Measurements from ENCODE around the gene TMPRSS6. TPM values are rescaled to one million over a fixed set of nuclear protein-coding genes. Genes with fewer than 3 reads are reported as not detected.
"Not testable (repeated sequence)": the region's sequence is repeated elsewhere in the genome, so short reads cannot be mapped to it uniquely, and the experiment has no call there.

The TMPRSS6 gene
- total RNA-seq, 2 donors from 2014 or later: 1.8 to 1.9 TPM

GRCh38 chr22:37083914-37084313 is 25.6 kb downstream of the TMPRSS6 start:
- Mint-ChIP-seq H3K4me1 (ENCODE audit: low read depth in 2 of 2) (peaks cover 45 to 48% of the 10 kb centered on the region in 2 donors), H3K27me3 (no peaks in the 10 kb centered on the region)

GRCh38 chr22:37082251-37082873 is 27.2 kb downstream of the TMPRSS6 start:
- DNase-seq (ENCODE audit: low spot score) (no peak), ATAC-seq (no peak)
- Mint-ChIP-seq H3K36me3 (no peaks in the 10 kb centered on the region), H3K4me1 (ENCODE audit: low read depth in 2 of 2) (peaks cover 50 to 51% of the 10 kb centered on the region in 2 donors), H3K27ac (peak overlapping the region; percentile 98 to 100), H3K9me3 (no peaks in the 10 kb centered on the region), H3K4me3 (peak overlapping the region; percentile 41), H3K27me3 (no peaks in the 10 kb centered on the region)

More at GRCh38 chr22:37083914-37084313, 25.6 kb downstream of the TMPRSS6 start:
- Mint-ChIP-seq H3K9me3 (no peaks in the 10 kb centered on the region), H3K36me3 (no peaks in the 10 kb centered on the region), H3K4me3 (no peak overlapping the region), H3K27ac (peak overlapping the region; percentile 98 to 100)
- no peak for DNase-seq (ENCODE audit: low spot score)
- ATAC-seq: no peak

DNA sequence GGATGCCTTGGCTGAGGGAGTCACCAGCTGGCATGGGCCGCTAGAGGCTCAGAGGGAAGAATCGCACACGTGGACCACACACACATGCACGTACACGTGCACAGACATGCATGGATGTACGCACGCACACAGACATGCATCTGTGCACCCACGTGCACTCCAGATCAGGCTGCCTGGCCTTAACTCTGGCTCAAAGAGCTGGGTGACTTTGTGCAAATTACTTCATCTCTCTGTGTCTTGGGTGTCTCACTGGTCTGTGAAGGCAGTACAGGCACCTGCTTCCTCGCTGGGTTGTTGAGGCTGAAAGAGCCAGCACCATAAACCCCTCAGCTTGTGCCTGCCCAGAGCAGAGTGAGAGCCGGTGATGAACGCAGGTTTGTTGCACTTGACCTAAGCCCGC is 28.7 kb downstream of the TMPRSS6 start:
- H3K36me3 Mint-ChIP-seq: no peaks in the 10 kb centered on the region
- H3K4me3 Mint-ChIP-seq: peak overlapping the region; percentile 90
- DNase-seq (ENCODE audit: low spot score) (no peak), ATAC-seq (no peak)
- H3K9me3 Mint-ChIP-seq: no peaks in the 10 kb centered on the region
- H3K4me1 Mint-ChIP-seq (ENCODE audit: low read depth in 2 of 2): peaks cover 51 to 55% of the 10 kb centered on the region in 2 donors
- peaks cover 0 to 3% of the 10 kb centered on the region in 2 donors for H3K27me3 Mint-ChIP-seq
- peak overlapping the region; percentile 98 to 100 for H3K27ac Mint-ChIP-seq

DNA sequence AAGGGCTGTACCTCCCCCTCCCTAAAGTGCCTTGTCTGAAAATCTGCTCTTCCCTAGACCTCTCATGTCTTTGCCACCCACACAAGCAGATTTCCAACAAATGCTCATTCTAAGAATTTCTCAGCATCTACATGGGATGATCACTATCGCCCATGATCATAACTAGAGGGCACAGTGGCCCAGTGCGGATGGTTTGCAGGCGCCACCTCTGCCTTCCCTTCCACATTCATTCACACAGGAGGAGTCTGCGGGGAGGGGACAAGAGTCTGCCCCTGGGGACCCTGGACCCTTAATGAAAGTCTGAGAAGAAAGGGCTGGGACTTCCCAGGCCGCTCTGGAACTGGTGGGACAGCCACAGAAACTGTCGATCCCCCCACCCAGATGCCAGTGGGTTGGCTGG is 29.1 kb downstream of the TMPRSS6 start:
- Mint-ChIP-seq H3K4me3 (peak overlapping the region; percentile 90), H3K27ac (peak overlapping the region; percentile 98 to 100), H3K4me1 (ENCODE audit: low read depth in 2 of 2) (peaks cover 54 to 59% of the 10 kb centered on the region in 2 donors), H3K36me3 (no peaks in the 10 kb centered on the region), H3K27me3 (peaks cover 0 to 7% of the 10 kb centered on the region in 2 donors), H3K9me3 (no peaks in the 10 kb centered on the region)
- ATAC-seq (no peak), DNase-seq (ENCODE audit: low spot score) (no peak)

DNA sequence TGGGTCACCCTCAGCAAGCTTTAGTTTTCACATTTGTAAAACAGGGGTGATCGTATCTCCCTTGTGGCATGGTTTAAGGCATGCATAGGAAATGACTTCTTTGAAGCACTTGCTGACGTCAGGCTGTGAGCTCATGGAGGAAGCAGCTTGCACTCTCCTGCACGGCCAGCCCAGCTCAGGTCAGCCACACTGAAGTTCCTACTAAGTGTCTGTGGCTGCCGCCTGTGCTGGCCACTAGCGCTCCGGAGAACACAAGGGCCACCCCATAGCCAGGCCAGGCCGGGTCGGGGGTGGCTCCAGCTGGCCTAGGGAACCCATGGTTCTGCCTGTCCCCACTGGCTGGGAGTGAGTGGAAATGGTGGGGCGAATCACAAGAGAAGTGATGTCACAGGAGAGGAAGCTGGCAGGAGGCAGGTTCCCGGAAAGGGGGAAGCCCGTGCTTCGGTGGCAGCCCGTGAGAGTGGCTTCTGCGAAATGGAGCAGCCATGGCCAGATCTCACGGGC is 29.8 kb downstream of the TMPRSS6 start:
- no peaks in the 10 kb centered on the region for H3K9me3 Mint-ChIP-seq
- DNase-seq (ENCODE audit: low spot score) (peak; percentile 90), ATAC-seq (peak; percentile 88 to 90)
- peak overlapping the region; percentile 90 for H3K4me3 Mint-ChIP-seq
- peaks cover 54 to 59% of the 10 kb centered on the region in 2 donors for H3K4me1 Mint-ChIP-seq (ENCODE audit: low read depth in 2 of 2)
- peaks cover 0 to 8% of the 10 kb centered on the region in 2 donors for H3K27me3 Mint-ChIP-seq
- H3K36me3 Mint-ChIP-seq: no peaks in the 10 kb centered on the region
- peak overlapping the region; percentile 98 to 100 for H3K27ac Mint-ChIP-seq

GRCh38 chr22:37079158-37079557 is 30.4 kb downstream of the TMPRSS6 start:
- peak overlapping the region; percentile 90 for H3K4me3 Mint-ChIP-seq
- H3K27ac Mint-ChIP-seq: peak overlapping the region; percentile 98 to 100
- H3K27me3 Mint-ChIP-seq: peaks cover 0 to 8% of the 10 kb centered on the region in 2 donors
- ATAC-seq: no peak
- H3K36me3 Mint-ChIP-seq: no peaks in the 10 kb centered on the region
- DNase-seq (ENCODE audit: low spot score): no peak
- H3K4me1 Mint-ChIP-seq (ENCODE audit: low read depth in 2 of 2): peaks cover 54 to 59% of the 10 kb centered on the region in 2 donors
- H3K9me3 Mint-ChIP-seq: no peaks in the 10 kb centered on the region

- Mint-ChIP-seq H3K4me3 (peak overlapping the region; percentile 90), H3K27ac (peak overlapping the region; percentile 98 to 100), H3K9me3 (no peaks in the 10 kb centered on the region), H3K36me3 (no peaks in the 10 kb centered on the region), H3K4me1 (ENCODE audit: low read depth in 2 of 2) (peaks cover 49 to 59% of the 10 kb centered on the region in 2 donors), H3K27me3 (peaks cover 0 to 8% of the 10 kb centered on the region in 2 donors)
- no peak for ATAC-seq
- DNase-seq (ENCODE audit: low spot score): peak; percentile 83
Measured at GRCh38 chr22:37077802-37078448, 31.6 kb downstream of the TMPRSS6 start.

DNA sequence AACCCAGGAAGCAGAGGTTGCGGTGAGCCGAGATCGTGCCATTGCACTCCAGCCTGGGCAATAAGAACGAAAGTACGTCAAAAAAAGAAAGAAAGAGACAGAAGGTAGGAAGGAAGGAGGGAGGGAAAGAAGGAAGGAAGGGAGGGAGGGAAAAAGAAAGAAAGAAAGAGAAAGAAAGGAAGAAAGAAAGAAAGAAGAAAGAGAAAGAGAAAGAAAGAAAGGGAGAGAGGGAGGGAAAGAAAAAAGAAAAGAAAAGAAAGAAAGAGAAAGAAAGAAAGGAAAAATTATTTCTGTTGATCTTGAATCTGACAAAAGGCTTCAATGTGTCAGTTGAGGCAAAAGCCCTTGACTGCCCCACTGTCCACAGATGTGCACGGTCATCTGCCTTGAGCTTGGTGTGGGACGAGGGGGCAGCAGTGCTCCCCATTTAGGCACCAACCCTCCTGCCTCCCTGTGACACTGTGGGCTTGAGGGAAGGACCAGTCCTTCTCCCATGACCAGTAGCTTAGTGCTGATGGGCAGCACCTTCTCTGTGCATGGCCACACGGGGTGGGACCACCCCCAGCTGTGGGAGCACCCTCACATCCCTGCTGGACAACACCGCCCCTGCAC is 33.6 kb downstream of the TMPRSS6 start:
- Mint-ChIP-seq H3K27ac (peak overlapping the region in 1 of 2 donors; percentile 55), H3K4me3 (peak overlapping the region; percentile 33), H3K36me3 (no peaks in the 10 kb centered on the region), H3K27me3 (peaks cover 0 to 8% of the 10 kb centered on the region in 2 donors), H3K9me3 (no peaks in the 10 kb centered on the region), H3K4me1 (ENCODE audit: low read depth in 2 of 2) (peaks cover 33 to 40% of the 10 kb centered on the region in 2 donors)
- no peak for ATAC-seq
- no peak for DNase-seq (ENCODE audit: low spot score)

DNA sequence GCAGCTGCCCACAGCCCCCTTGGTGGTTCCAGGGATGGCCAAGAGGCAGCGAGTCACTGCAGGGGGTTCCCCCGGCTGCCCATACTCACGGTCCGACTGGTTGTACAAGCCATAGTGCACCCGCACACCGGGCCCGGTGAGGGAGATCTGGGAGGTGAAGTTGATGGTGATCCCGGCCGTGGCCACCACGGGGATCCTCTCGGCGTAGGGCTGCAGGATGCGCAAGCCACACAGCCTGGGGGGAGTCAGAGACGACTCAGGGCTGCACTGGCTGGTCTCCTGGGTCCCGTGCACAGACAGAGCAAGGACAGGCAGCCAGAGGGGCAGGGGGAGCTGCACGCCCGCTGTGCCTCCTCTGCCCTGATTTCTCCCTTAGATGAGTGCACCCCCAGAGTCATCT is 34.5 kb downstream of the TMPRSS6 start:
- Mint-ChIP-seq H3K9me3 (no peaks in the 10 kb centered on the region), H3K27ac (no peak overlapping the region), H3K27me3 (peaks cover under 1 to 8% of the 10 kb centered on the region in 2 donors), H3K4me3 (no peak overlapping the region), H3K4me1 (ENCODE audit: low read depth in 2 of 2) (peaks cover 28 to 33% of the 10 kb centered on the region in 2 donors), H3K36me3 (no peaks in the 10 kb centered on the region)
- DNase-seq (ENCODE audit: low spot score): no peak
- no peak for ATAC-seq

DNA sequence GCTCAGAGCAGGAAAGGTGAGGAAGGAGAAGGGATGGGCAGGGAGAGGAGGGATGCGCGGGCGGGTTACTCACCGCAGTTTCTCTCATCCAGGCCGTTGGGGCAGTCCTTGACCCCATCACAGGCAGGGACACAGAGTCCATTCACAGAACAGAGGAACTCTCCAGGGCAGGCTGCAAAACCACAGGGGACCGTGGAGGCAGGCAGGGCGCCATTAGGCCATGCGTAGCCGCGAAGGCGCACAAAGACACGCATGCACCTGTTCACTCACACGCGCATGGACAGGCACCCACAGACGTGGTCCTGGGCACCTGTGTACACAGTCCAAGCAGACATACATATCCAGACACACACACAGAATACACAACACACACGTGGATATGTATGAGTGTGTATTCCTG is 35.0 kb downstream of the TMPRSS6 start:
- Mint-ChIP-seq H3K9me3 (no peaks in the 10 kb centered on the region), H3K27me3 (peaks cover 2 to 8% of the 10 kb centered on the region in 2 donors)
- no peak for ATAC-seq

GRCh38 chr22:37072673-37073072 is 36.8 kb downstream of the TMPRSS6 start:
- Mint-ChIP-seq H3K27ac (no peak overlapping the region), H3K27me3 (peaks cover 9 to 17% of the 10 kb centered on the region in 2 donors), H3K36me3 (no peaks in the 10 kb centered on the region), H3K4me1 (ENCODE audit: low read depth in 2 of 2) (peaks cover 4 to 9% of the 10 kb centered on the region in 2 donors), H3K9me3 (no peaks in the 10 kb centered on the region), H3K4me3 (no peak overlapping the region)
- DNase-seq (ENCODE audit: low spot score) (no peak), ATAC-seq (no peak)

More for the DNA sequence above, 35.0 kb downstream of the TMPRSS6 start:
- H3K4me1 Mint-ChIP-seq (ENCODE audit: low read depth in 2 of 2): peaks cover 23 to 28% of the 10 kb centered on the region in 2 donors
- H3K27ac Mint-ChIP-seq: no peak overlapping the region
- DNase-seq (ENCODE audit: low spot score): no peak
- no peaks in the 10 kb centered on the region for H3K36me3 Mint-ChIP-seq
- H3K4me3 Mint-ChIP-seq: no peak overlapping the region

DNA sequence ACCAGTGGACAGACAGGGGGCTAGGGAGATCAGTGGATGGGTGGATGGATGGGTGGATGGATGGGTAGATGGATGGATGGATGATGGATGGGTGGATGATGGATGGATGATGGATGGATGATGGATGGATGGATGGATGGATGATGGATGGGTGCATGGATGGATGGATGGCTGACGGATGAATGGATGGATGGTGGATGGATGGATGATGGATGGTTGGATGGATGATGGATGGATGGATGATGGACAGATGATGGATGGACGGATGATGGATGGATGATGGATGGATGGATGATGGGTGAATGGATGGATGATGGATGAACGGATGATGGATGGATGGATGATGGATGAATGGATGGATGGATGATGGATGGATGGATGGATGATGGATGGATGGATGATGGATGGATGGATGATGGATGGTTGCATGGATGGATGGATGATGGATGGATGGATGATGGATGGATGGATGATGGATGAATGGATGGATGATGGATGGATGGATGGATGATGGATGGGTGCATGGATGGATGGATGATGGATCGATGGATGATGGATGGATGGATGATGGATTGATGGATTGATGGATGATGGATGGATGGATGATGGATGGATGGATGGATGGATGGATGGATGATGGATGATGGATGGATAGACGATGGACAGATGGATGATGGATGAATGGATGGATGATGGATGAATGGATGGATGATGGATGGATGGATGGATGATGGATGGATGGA is 37.5 kb downstream of the TMPRSS6 start:
- not testable (repeated sequence) for H3K27ac Mint-ChIP-seq; H3K4me1 Mint-ChIP-seq (ENCODE audit: low read depth in 2 of 2); H3K4me3 Mint-ChIP-seq; H3K9me3 Mint-ChIP-seq; ATAC-seq; H3K36me3 Mint-ChIP-seq; DNase-seq (ENCODE audit: low spot score)
- peaks cover 10 to 18% of the 10 kb centered on the region in 2 donors for H3K27me3 Mint-ChIP-seq

DNA sequence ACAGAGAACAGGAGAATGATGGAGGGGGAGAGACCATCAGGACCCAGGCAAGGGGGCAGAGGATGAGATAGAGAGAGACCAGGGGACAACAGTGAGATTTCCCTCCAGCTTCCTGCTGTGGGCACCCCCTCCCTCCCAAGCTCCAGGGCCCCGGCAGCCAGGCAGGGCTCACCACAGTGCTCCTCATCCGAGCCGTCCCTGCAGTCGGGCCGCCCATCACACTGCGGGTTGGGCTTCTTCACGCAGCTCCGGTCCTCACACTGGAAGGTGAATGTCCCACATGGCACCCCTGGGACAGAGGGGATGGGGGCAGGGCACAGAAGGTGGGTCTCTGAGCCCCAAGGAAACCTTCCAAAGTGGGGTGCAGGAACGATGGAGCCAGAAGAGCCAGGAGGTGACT is 38.8 kb downstream of the TMPRSS6 start:
- H3K27ac Mint-ChIP-seq: no peak overlapping the region
- H3K9me3 Mint-ChIP-seq: no peaks in the 10 kb centered on the region

More for the DNA sequence above, 38.8 kb downstream of the TMPRSS6 start:
- Mint-ChIP-seq H3K36me3 (no peaks in the 10 kb centered on the region), H3K4me3 (no peak overlapping the region), H3K27me3 (peaks cover 10 to 14% of the 10 kb centered on the region in 2 donors), H3K4me1 (ENCODE audit: low read depth in 2 of 2) (peaks cover 2 to 3% of the 10 kb centered on the region in 2 donors)
- ATAC-seq: no peak
- DNase-seq (ENCODE audit: low spot score): no peak

Measured in natural killer cell treated with Interleukin-12 subunit alpha and Interleukin-12 subunit beta and Interleukin-15 and Interleukin-18, amount 100 ng/mL, for 72 hours (primary cell).